Esophagus squamous epithelium (tissue), 4 donors: ENCODE data around the gene MSL3B.

ENCODE experiments used
- POLR2A ChIP-seq, 4 donors: fragments of 450-650 bp; IDR thresholded peaks; one replicate each; pipeline ENCODE4 v1.6.1; 2017; ENCODE audit warnings: antibody characterized with exemption in 4 of 4, mild to moderate bottlenecking in 4 of 4, moderate library complexity in 3 of 4
- TF ChIP-seq, protein P1 (sequence below), 6 experiments: fragments of 450-650 bp in 4 of 6; fragments of 200-600 bp in 2 of 6; sonication (generic) in 2 of 6; IDR thresholded peaks; one replicate each; pipeline ENCODE4 v1.5.1; 2016 to 2019; ENCODE audit warnings: antibody characterized with exemption in 6 of 6, mild to moderate bottlenecking in 4 of 6, moderate library complexity in 4 of 6

DNA sequence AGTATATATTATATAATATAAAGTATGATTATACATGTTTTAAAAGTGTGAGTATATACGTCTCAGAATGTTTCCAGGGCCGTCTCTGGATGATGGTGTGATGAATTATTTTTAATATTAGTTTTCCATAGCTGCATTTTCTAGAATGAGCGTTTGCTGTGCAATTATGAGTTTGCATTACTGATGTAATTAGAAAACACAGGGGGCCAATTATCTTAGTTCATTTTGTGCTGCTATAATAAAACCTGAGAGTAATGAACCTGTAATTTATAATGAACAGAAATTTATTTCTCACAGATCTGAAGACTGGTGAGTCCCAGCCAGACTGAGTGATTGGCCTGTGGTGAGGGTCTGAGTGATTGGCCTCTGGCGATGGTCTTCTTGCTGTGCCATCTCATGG, 9.9 kb downstream of the MSL3B start:
- TF ChIP-seq, protein P1, sequence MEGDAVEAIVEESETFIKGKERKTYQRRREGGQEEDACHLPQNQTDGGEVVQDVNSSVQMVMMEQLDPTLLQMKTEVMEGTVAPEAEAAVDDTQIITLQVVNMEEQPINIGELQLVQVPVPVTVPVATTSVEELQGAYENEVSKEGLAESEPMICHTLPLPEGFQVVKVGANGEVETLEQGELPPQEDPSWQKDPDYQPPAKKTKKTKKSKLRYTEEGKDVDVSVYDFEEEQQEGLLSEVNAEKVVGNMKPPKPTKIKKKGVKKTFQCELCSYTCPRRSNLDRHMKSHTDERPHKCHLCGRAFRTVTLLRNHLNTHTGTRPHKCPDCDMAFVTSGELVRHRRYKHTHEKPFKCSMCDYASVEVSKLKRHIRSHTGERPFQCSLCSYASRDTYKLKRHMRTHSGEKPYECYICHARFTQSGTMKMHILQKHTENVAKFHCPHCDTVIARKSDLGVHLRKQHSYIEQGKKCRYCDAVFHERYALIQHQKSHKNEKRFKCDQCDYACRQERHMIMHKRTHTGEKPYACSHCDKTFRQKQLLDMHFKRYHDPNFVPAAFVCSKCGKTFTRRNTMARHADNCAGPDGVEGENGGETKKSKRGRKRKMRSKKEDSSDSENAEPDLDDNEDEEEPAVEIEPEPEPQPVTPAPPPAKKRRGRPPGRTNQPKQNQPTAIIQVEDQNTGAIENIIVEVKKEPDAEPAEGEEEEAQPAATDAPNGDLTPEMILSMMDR (IDR thresholded peaks at IDR 0.05), result no peak
- no peak for TF ChIP-seq POLR2A (IDR thresholded peaks at IDR 0.05)
